Karpas-422 (cell line): ENCODE data around the gene USP40. TPM values are rescaled to one million over a fixed set of nuclear protein-coding genes. Genes with fewer than 3 reads are reported as not detected.

Source experiments
- DNase-seq: peaks from one replicate; pipeline ENCODE4 v3.0.0-alpha.2; 2015
- H2AFZ ChIP-seq: fragments of 200-600 bp; sonication (generic); 2 replicates; pipeline ENCODE4 v1.6.1; 2014; ENCODE audit warnings: antibody characterized with exemption, low read length, mixed read lengths
- H3K27ac ChIP-seq: fragments of 200-600 bp; sonication (generic); 2 replicates; pipeline ENCODE4 v1.5.1; 2014; ENCODE audit warnings: mild to moderate bottlenecking, low read length, moderate library complexity
- H3K27me3 ChIP-seq: fragments of 200-600 bp; sonication (generic); 2 replicates; pipeline ENCODE4 v1.6.1; 2014; ENCODE audit warnings: low read length, mixed read lengths
- H3K36me3 ChIP-seq: fragments of 200-600 bp; sonication (generic); 2 replicates; pipeline ENCODE4 v1.6.1; 2014; ENCODE audit warnings: low read length, mixed read lengths; ENCODE audit not compliant: insufficient read depth
- H3K4me1 ChIP-seq: fragments of 200-600 bp; sonication (generic); 2 replicates; pipeline ENCODE4 v1.6.1; 2014; ENCODE audit warnings: mild to moderate bottlenecking, low read length, mixed read lengths
- H3K4me2 ChIP-seq: fragments of 200-600 bp; sonication (generic); 2 replicates; pipeline ENCODE4 v1.6.1; 2014; ENCODE audit warnings: low read length, low read depth, mild to moderate bottlenecking; ENCODE audit not compliant: poor library complexity, severe bottlenecking
- H3K4me3 ChIP-seq: fragments of 200-600 bp; sonication (generic); 2 replicates; pipeline ENCODE4 v1.5.1; 2014; ENCODE audit warnings: mild to moderate bottlenecking, antibody characterized with exemption, low read length, mixed read lengths
- H3K79me2 ChIP-seq: fragments of 200-600 bp; sonication (generic); 2 replicates; pipeline ENCODE4 v1.6.1; 2014; ENCODE audit warnings: mild to moderate bottlenecking, low read length, mixed read lengths
- H3K9ac ChIP-seq: fragments of 200-600 bp; sonication (generic); 2 replicates; pipeline ENCODE4 v1.6.0; 2014; ENCODE audit warnings: low read length
- H3K9me2 ChIP-seq: fragments of 200-600 bp; sonication (generic), shearing (Covaris generic); replicated peaks from 2 replicates; pipeline ENCODE4 v1.6.0; 2014; ENCODE audit warnings: mild to moderate bottlenecking, low read length, moderate library complexity; ENCODE audit not compliant: insufficient read depth
- H3K9me3 ChIP-seq: fragments of 300-700, 200-600 bp; sonication (generic); 2 replicates; pipeline ENCODE4 v1.6.1; 2014; ENCODE audit warnings: low read length, mixed read lengths
- H4K20me1 ChIP-seq: fragments of 200-600 bp; sonication (generic); 2 replicates; pipeline ENCODE4 v1.6.1; 2014; ENCODE audit warnings: mild to moderate bottlenecking, antibody characterized with exemption, low read length, low read depth; ENCODE audit not compliant: insufficient read depth
- total RNA-seq: library from RNA; depleted of rRNA; stranded (reverse); fragments of >200 nt; shearing (Covaris generic); gene quantifications from 2 replicates; pipeline ENCODE4 v1.2.3, GENCODE V29; 2014; ENCODE audit warnings: low replicate concordance

Gene USP40
- total RNA-seq, 1 experiment from 2014 or later, result 7.9 TPM

GRCh38 chr2:233435436-233436190 lies 131.0 kb downstream of the USP40 start:
- no peak overlapping the region for H3K9ac ChIP-seq
- H3K27me3 ChIP-seq, result no peaks in the 10 kb centered on the region
- no peaks in the 10 kb centered on the region for H3K79me2 ChIP-seq
- no peak overlapping the region for H3K27ac ChIP-seq
- DNase-seq, result no peak
- no peaks in the 10 kb centered on the region for H3K4me1 ChIP-seq
- H3K36me3 ChIP-seq, result no peaks in the 10 kb centered on the region
- H3K4me2 ChIP-seq, result no peak overlapping the region
- H3K9me3 ChIP-seq, result no peaks in the 10 kb centered on the region
- no peak overlapping the region for H2AFZ ChIP-seq
- H3K9me2 ChIP-seq, result no peaks in the 10 kb centered on the region
- H3K4me3 ChIP-seq, result no peak overlapping the region
- no peaks in the 10 kb centered on the region for H4K20me1 ChIP-seq

DNA sequence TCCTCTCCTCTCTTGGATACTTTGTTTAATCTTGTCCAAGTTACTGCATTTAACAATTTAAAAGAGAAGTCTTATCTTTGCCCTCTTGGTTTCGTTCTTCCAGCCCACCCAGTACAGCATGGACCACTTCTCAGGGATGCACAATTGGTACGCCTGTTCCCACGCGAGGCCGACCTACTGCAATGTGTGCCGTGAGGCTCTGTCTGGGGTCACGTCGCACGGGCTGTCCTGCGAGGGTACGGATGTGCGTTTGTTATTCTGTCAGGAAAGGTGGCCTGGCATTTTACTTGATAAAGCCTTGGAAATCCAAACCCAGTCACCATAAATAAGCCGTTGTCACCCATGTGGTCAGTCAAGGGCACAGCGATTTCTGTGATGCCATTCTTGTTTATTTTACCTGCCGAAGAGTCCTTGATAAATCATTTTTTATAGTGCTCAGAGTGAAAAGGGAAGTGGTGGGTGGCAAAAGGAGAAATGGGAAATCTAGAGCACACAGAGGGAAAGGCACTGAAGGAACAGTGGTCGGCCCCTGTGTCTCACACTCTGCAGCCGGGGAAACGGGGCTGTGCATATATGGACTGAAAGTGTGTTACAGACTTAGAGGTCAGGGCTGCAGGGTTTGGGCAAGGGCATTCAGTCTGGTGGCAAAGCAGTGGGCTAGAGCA lies 131.8 kb downstream of the USP40 start:
- H4K20me1 ChIP-seq, result no peaks in the 10 kb centered on the region
- no peak overlapping the region for H3K27ac ChIP-seq
- H3K9me2 ChIP-seq, result no peaks in the 10 kb centered on the region
- H3K9ac ChIP-seq, result no peak overlapping the region
- DNase-seq, result no peak
- no peaks in the 10 kb centered on the region for H3K9me3 ChIP-seq
- no peaks in the 10 kb centered on the region for H3K79me2 ChIP-seq
- H3K36me3 ChIP-seq, result no peaks in the 10 kb centered on the region
- no peaks in the 10 kb centered on the region for H3K4me1 ChIP-seq
- no peaks in the 10 kb centered on the region for H3K27me3 ChIP-seq
- H3K4me2 ChIP-seq, result no peak overlapping the region
- no peak overlapping the region for H2AFZ ChIP-seq
- H3K4me3 ChIP-seq, result no peak overlapping the region

DNA sequence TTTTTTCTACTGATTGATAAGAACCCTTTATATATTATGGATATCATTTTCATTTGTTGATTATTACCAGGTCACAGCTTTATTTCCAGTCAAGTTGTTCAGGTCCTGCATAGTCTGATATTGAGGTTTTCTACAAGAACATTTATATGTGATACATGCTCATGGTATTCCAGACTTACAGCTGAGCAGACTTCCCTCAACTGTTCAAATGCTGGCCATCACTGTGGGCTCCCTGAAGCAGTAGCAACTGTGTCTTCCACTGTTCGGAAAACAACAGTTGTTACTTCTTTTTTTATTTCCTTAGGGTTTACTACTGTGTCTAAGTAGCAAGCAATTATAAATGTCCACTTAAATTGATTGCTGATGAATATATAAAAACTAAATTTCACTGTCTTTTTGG lies 132.8 kb downstream of the USP40 start:
- no peak for DNase-seq
- Histone ChIP-seq H3K79me2 (no peaks in the 10 kb centered on the region), H3K9me2 (no peaks in the 10 kb centered on the region), H3K27ac (no peak overlapping the region), H3K9ac (no peak overlapping the region), H3K9me3 (no peaks in the 10 kb centered on the region), H3K4me1 (no peaks in the 10 kb centered on the region), H3K27me3 (no peaks in the 10 kb centered on the region), H2AFZ (no peak overlapping the region), H3K4me3 (no peak overlapping the region), H4K20me1 (no peaks in the 10 kb centered on the region), H3K36me3 (no peaks in the 10 kb centered on the region), H3K4me2 (no peak overlapping the region)

- H3K9me2 ChIP-seq, result no peaks in the 10 kb centered on the region
- no peak overlapping the region for H3K27ac ChIP-seq
- H2AFZ ChIP-seq, result no peak overlapping the region
- H3K36me3 ChIP-seq, result no peaks in the 10 kb centered on the region
- no peak overlapping the region for H3K4me3 ChIP-seq
- H3K9me3 ChIP-seq, result no peaks in the 10 kb centered on the region
- no peaks in the 10 kb centered on the region for H4K20me1 ChIP-seq
- H3K27me3 ChIP-seq, result no peaks in the 10 kb centered on the region
- no peak overlapping the region for H3K4me2 ChIP-seq
- no peak overlapping the region for H3K9ac ChIP-seq
- no peaks in the 10 kb centered on the region for H3K4me1 ChIP-seq
- no peak for DNase-seq
- no peaks in the 10 kb centered on the region for H3K79me2 ChIP-seq
These were observed 133.6 kb downstream of the USP40 start for GRCh38 chr2:233433029-233433428.

DNA sequence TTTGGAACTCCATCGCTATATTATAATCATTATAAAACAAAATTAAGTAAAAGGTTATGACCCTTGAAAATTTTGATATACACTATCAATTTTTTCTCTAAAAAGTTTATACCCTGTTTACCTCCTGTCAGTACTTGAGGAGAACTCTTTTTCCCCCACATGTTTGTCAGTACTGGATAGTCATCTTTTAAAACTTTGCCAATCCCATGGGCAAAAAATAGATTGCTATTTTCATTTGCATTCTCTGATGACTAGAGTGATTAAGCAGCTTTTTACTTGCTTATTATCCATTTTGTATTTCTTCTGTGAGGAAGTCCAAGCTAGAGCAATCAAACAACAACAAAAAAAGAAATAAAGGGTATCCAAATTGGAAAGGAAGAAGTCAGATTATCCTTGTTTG lies 135.9 kb downstream of the USP40 start:
- H3K79me2 ChIP-seq, result no peaks in the 10 kb centered on the region
- H3K9me3 ChIP-seq, result no peaks in the 10 kb centered on the region
- H3K27ac ChIP-seq, result no peak overlapping the region
- H3K9me2 ChIP-seq, result no peaks in the 10 kb centered on the region
- H3K36me3 ChIP-seq, result no peaks in the 10 kb centered on the region
- no peaks in the 10 kb centered on the region for H3K27me3 ChIP-seq
- no peak overlapping the region for H3K9ac ChIP-seq
- no peak overlapping the region for H2AFZ ChIP-seq
- H3K4me3 ChIP-seq, result no peak overlapping the region
- DNase-seq, result no peak
- no peaks in the 10 kb centered on the region for H4K20me1 ChIP-seq
- H3K4me2 ChIP-seq, result no peak overlapping the region
- H3K4me1 ChIP-seq, result no peaks in the 10 kb centered on the region

DNA sequence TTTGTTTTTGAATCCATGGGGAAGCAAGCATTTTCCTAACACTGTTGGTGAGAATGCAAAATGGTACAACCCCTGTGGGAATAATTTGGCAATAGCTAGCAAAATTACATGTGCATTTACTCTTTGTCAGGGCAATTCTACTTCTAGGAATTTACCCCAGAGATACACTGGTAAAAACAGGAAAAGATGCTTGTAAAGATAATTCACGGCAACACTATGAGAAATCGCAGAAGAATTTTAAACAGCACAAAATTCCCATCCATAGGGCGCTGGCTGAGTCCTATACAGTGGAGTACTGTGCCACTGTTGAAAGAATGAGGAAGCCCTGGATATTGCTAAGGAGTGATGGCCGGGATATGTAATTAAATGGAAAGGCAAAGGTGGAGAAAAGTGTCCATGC lies 136.5 kb downstream of the USP40 start:
- H4K20me1 ChIP-seq, result no peaks in the 10 kb centered on the region
- no peaks in the 10 kb centered on the region for H3K36me3 ChIP-seq
- no peak for DNase-seq
- H2AFZ ChIP-seq, result no peak overlapping the region
- no peaks in the 10 kb centered on the region for H3K27me3 ChIP-seq
- H3K4me2 ChIP-seq, result no peak overlapping the region
- no peak overlapping the region for H3K4me3 ChIP-seq
- H3K9ac ChIP-seq, result no peak overlapping the region
- no peaks in the 10 kb centered on the region for H3K9me3 ChIP-seq
- no peak overlapping the region for H3K27ac ChIP-seq
- H3K9me2 ChIP-seq, result no peaks in the 10 kb centered on the region
- no peaks in the 10 kb centered on the region for H3K79me2 ChIP-seq
- no peaks in the 10 kb centered on the region for H3K4me1 ChIP-seq

- Histone ChIP-seq H3K4me2 (no peak overlapping the region), H3K9ac (no peak overlapping the region), H3K4me3 (no peak overlapping the region), H3K27me3 (no peaks in the 10 kb centered on the region), H3K79me2 (no peaks in the 10 kb centered on the region), H2AFZ (no peak overlapping the region), H3K36me3 (no peaks in the 10 kb centered on the region), H4K20me1 (0 out of 2 replicates have a peak, but pooled peaks cover 5% of the 10 kb centered on the region), H3K9me2 (no peaks in the 10 kb centered on the region), H3K4me1 (no peaks in the 10 kb centered on the region), H3K27ac (no peak overlapping the region), H3K9me3 (no peaks in the 10 kb centered on the region)
- DNase-seq, result no peak
These were observed 137.2 kb downstream of the USP40 start for GRCh38 chr2:233429175-233429897.

DNA sequence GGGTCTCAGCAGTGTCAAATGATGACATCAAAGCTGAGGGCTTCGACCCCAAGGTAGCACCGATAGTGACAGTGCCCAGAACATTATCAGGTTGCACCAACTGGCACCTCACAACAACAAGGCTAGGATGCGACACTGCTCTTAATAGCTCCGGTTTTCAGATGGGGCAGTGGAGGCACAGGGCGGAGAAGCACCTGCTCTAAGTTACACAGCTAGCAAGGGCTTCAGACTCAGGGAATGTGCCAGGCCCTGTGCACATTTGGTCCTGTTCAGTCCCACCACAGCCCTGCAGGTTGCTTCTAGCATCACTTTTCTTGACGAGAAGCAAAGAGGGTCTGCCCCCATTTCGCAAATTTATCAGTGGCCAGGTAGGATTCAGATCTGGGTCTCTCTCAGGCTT lies 138.1 kb downstream of the USP40 start:
- Histone ChIP-seq H3K4me2 (no peak overlapping the region), H3K79me2 (no peaks in the 10 kb centered on the region), H4K20me1 (0 out of 2 replicates have a peak, but pooled peaks cover 11% of the 10 kb centered on the region), H3K9me2 (no peaks in the 10 kb centered on the region), H3K27ac (no peak overlapping the region), H3K27me3 (no peaks in the 10 kb centered on the region), H3K36me3 (no peaks in the 10 kb centered on the region), H3K9me3 (no peaks in the 10 kb centered on the region), H3K4me3 (no peak overlapping the region), H3K4me1 (no peaks in the 10 kb centered on the region), H3K9ac (no peak overlapping the region), H2AFZ (no peak overlapping the region)
- no peak for DNase-seq
